PC-9 (cell line): Measurements from ENCODE around the gene INTS11.

ENCODE experiments used
- CTCF ChIP-seq: fragments of 200-600 bp; sonication (generic); conservative IDR thresholded peaks from 2 replicates; pipeline ENCODE4 v1.6.1; 2017; ENCODE audit warnings: mixed run types, antibody characterized with exemption, mild to moderate bottlenecking, moderate library complexity
- EZH2 ChIP-seq: fragments of 200-600 bp; sonication (generic); IDR thresholded peaks from 2 replicates; pipeline ENCODE4 v1.8.0; 2017; ENCODE audit warnings: antibody characterized with exemption, low read depth

GRCh38 chr1:1341549-1342021 is 17.1 kb upstream of the INTS11 start:
- TF ChIP-seq CTCF, result no peak
- no peak for TF ChIP-seq EZH2
